Measurements from ENCODE around the gene PLIN3. TPM values are rescaled to one million over a fixed set of nuclear protein-coding genes. Genes with fewer than 3 reads are reported as not detected.

The PLIN3 gene
- total and polyA plus RNA-seq, 2 of the 8 experiments (the other 6 are each of a cell fraction or from before 2014, with no cell fraction given): 60.7 to 61.5 TPM

GRCh38 chr19:4807188-4807587 lies 60.3 kb downstream of the PLIN3 start (continued):
- TF ChIP-seq SAP30 (IDR thresholded peaks at IDR 0.05; ENCODE audit: insufficient read depth, insufficient replicate concordance, low read length): no peak
- TF ChIP-seq POLR2AphosphoS5 (IDR thresholded peaks at IDR 0.05; ENCODE audit: low read depth, low read length): no peak
- no peak for TF ChIP-seq ASH2L (IDR thresholded peaks at IDR 0.05; ENCODE audit: low read length)
- TF ChIP-seq TAF1 (IDR thresholded peaks at IDR 0.05; ENCODE audit: low read depth, low read length): no peak
- TF ChIP-seq RBBP5 (IDR thresholded peaks at IDR 0.05; ENCODE audit: borderline replicate concordance, low read depth, low read length): no peak
- TF ChIP-seq SIX5 (IDR thresholded peaks at IDR 0.05; ENCODE audit: low read depth, low read length): no peak
- no peak for TF ChIP-seq TCF12 (IDR thresholded peaks at IDR 0.05; ENCODE audit: low read depth, low read length)
